Tongue (tissue), 2 donors: ENCODE measurements around the gene FAM170B. TPM values are rescaled to one million over a fixed set of nuclear protein-coding genes. Genes with fewer than 3 reads are reported as not detected.

Experiments used
- DNase-seq: peaks from one replicate; pipeline ENCODE4 v3.0.0-alpha.2; 2015
- total RNA-seq: library from RNA; depleted of rRNA; stranded (reverse); fragments of >200 nt; gene quantifications from one replicate; pipeline ENCODE4 v1.2.3, GENCODE V29; 2014

FAM170B gene
- total RNA-seq, 1 donor from 2014 or later = not detected

GRCh38 chr10:49123981-49124950 lies 9.6 kb downstream of the FAM170B start:
- peak; percentile 71 for DNase-seq

GRCh38 chr10:49120911-49121310 lies 12.9 kb downstream of the FAM170B start:
- DNase-seq = no peak

GRCh38 chr10:49119746-49120145 lies 14.1 kb downstream of the FAM170B start:
- DNase-seq = no peak

- no peak for DNase-seq
Observed at GRCh38 chr10:49118430-49119074, 15.3 kb downstream of the FAM170B start.

- DNase-seq = no peak
Observed at GRCh38 chr10:49117376-49118070, 16.3 kb downstream of the FAM170B start.

- DNase-seq = no peak
Observed at GRCh38 chr10:49116509-49117375, 17.1 kb downstream of the FAM170B start.

GRCh38 chr10:49115796-49116508 lies 17.9 kb downstream of the FAM170B start:
- no peak for DNase-seq

- peak; percentile 76 for DNase-seq
Observed at GRCh38 chr10:49115015-49115795, 18.6 kb downstream of the FAM170B start, which contains the start of gene VSTM4. Gene VSTM4 (minus strand): TSS chr10:49115522. CDS start chr10:49115485, 37 bp downstream.

- DNase-seq = no peak
Observed at GRCh38 chr10:49114718-49115014, 19.2 kb downstream of the FAM170B start.

GRCh38 chr10:49113741-49114141 lies 20.1 kb downstream of the FAM170B start:
- no peak for DNase-seq

- no peak for DNase-seq
Observed at GRCh38 chr10:49112851-49113250, 21.0 kb downstream of the FAM170B start.

GRCh38 chr10:49112098-49112497 lies 21.7 kb downstream of the FAM170B start:
- DNase-seq = no peak

- DNase-seq = no peak
Observed at GRCh38 chr10:49111320-49111698, 22.5 kb downstream of the FAM170B start.

GRCh38 chr10:49110684-49111319 lies 23.0 kb downstream of the FAM170B start:
- no peak for DNase-seq

- peak; percentile 98 for DNase-seq
Observed at GRCh38 chr10:49109669-49110340, 24.0 kb downstream of the FAM170B start.

- no peak for DNase-seq
Observed at GRCh38 chr10:49108656-49109055, 25.2 kb downstream of the FAM170B start.

- DNase-seq = no peak
Observed at GRCh38 chr10:49107887-49108267, 25.9 kb downstream of the FAM170B start.

GRCh38 chr10:49107111-49107886 lies 26.5 kb downstream of the FAM170B start:
- DNase-seq = no peak

GRCh38 chr10:49106451-49106850 lies 27.4 kb downstream of the FAM170B start:
- no peak for DNase-seq
